ENCODE data around the gene SLC23A2. TPM values are rescaled to one million over a fixed set of nuclear protein-coding genes. Genes with fewer than 3 reads are reported as not detected.
"Not testable (repeated sequence)": the region's sequence is repeated elsewhere in the genome, so short reads cannot be mapped to it uniquely, and the experiment has no call there.

SLC23A2 gene
- total RNA-seq, 1 donor from 2014 or later = 79.8 TPM

DNA sequence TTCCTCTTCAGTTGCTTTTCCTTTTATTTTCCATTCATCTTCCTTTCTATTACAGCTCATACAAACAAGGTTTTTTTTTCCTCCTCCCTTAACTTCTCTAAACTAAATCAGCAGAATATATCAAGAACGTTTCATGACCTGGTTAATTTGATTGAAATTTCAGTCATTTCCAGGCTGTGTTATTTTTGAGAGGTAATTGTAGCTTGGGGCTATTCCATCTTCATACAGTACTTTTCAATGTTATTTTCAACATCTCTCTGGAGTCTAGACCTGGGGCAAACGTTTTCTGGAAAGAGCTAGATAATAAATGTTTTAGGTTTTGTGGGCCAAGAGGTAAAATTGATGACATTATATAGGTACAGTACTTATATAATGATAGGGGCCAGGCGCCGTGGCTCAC is 4.0 kb upstream of the SLC23A2 start:
- ChIA-PET POLR2A (no interaction called here), CTCF (interaction anchor here (1.2 kb wide), 1 partner anchor 50 kb away, joined by 3 read pairs; no protein-coding TSS in a partner anchor)
- DNase-seq (no peak), ATAC-seq (ENCODE audit: low read depth) (no peak)
- Mint-ChIP-seq H3K27me3 (no peaks in the 10 kb centered on the region), H3K27ac (no peak overlapping the region), H3K9me3 (no peaks in the 10 kb centered on the region), H3K4me3 (no peak overlapping the region), H3K4me1 (peaks cover 27% of the 10 kb centered on the region), H3K36me3 (ENCODE audit: low read depth) (peaks cover 7% of the 10 kb centered on the region)
- TF ChIP-seq, protein P1, sequence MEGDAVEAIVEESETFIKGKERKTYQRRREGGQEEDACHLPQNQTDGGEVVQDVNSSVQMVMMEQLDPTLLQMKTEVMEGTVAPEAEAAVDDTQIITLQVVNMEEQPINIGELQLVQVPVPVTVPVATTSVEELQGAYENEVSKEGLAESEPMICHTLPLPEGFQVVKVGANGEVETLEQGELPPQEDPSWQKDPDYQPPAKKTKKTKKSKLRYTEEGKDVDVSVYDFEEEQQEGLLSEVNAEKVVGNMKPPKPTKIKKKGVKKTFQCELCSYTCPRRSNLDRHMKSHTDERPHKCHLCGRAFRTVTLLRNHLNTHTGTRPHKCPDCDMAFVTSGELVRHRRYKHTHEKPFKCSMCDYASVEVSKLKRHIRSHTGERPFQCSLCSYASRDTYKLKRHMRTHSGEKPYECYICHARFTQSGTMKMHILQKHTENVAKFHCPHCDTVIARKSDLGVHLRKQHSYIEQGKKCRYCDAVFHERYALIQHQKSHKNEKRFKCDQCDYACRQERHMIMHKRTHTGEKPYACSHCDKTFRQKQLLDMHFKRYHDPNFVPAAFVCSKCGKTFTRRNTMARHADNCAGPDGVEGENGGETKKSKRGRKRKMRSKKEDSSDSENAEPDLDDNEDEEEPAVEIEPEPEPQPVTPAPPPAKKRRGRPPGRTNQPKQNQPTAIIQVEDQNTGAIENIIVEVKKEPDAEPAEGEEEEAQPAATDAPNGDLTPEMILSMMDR (IDR thresholded peaks at IDR 0.05) = no peak
- intact Hi-C loops (cut with micrococcal nuclease) = no loop called here

DNA sequence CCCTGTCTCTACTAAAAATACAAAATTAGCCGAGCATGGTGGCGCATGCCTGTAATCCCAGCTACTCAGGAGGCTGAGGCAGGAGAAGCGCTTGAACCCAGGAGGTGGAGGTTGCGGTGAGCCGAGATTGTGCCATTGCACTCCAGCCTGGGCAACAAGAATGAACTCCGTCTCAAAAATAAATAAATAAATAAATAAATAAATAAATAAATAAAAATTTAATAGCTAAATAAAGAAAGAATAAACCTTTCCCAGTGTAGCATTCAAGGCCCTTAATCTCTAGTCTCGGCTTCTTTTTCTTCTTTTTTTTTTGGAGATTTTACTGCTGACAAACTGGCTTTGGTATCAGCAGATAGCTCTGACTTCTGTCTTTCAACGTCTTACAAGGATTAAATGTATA is 3.5 kb upstream of the SLC23A2 start:
- H3K4me3 Mint-ChIP-seq; ATAC-seq (ENCODE audit: low read depth); H3K27ac Mint-ChIP-seq; H3K36me3 Mint-ChIP-seq (ENCODE audit: low read depth); DNase-seq; H3K27me3 Mint-ChIP-seq; POLR2A ChIA-PET; H3K9me3 Mint-ChIP-seq; intact Hi-C loops (cut with micrococcal nuclease): not testable (repeated sequence)
- H3K4me1 Mint-ChIP-seq = peaks cover 30% of the 10 kb centered on the region
- CTCF ChIA-PET = interaction anchor here (1.2 kb wide), 1 partner anchor 50 kb away, joined by 3 read pairs; no protein-coding TSS in a partner anchor

DNA sequence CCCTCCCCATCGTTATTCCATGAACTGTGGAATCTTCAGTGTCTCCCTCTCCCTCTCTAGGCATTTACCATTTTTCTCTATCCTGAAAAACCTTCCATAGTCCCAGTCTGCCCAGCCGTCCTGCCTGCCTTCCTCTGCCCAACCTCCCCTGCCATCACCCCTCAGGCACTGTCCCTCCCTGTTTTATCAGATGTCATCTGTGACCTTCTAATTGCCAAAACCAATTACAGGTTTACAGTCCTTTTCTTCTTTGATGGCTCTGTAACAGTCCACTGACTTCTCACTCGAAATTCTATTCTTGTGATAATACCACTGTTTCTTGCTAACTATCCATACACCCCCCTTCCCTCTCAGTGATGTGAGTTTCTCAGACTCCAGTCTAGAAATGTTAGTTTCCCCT is 2.3 kb upstream of the SLC23A2 start:
- Mint-ChIP-seq H3K36me3 (ENCODE audit: low read depth) (peaks cover 8% of the 10 kb centered on the region), H3K27ac (peak overlapping the region; percentile 43), H3K9me3 (no peaks in the 10 kb centered on the region), H3K27me3 (no peaks in the 10 kb centered on the region), H3K4me3 (peak overlapping the region; percentile 33), H3K4me1 (peaks cover 32% of the 10 kb centered on the region)
- TF ChIP-seq, protein P1 (IDR thresholded peaks at IDR 0.05) = no peak
- DNase-seq = no peak
- ChIA-PET POLR2A (no interaction called here), CTCF (no interaction called here)
- no peak for ATAC-seq (ENCODE audit: low read depth)
- intact Hi-C loops (cut with micrococcal nuclease) = no loop called here

DNA sequence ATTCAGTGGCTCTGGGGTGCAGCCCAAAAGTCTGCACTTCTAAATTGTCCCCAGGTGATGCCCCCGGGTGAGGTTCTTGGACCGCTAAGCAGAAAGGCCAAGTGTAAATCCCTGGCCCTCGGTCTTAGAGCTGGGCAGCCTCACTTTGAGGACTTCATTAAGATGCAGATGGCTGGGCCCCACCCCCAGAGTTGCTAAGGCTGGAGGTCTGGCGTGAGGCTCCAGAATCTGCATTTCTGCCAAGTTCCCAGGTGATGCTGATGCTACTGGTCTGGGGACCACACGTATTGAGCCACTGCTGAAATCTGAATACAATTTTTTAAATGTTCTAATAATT is 735 bp upstream of the SLC23A2 start:
- intact Hi-C loops (cut with micrococcal nuclease) = no loop called here
- DNase-seq (no peak), ATAC-seq (ENCODE audit: low read depth) (peak; percentile 2)
- ChIA-PET CTCF (interaction anchor here (4.1 kb wide), 1 partner anchor 98 kb away, joined by 16 read pairs; no protein-coding TSS in a partner anchor), POLR2A (no interaction called here)
- H3K9me3 Mint-ChIP-seq = no peaks in the 10 kb centered on the region
- TF ChIP-seq, protein P1 (IDR thresholded peaks at IDR 0.05) = no peak
- peak overlapping the region; percentile 92 for H3K27ac Mint-ChIP-seq
- H3K4me3 Mint-ChIP-seq = peak overlapping the region; percentile 98
- H3K27me3 Mint-ChIP-seq = no peaks in the 10 kb centered on the region
- H3K36me3 Mint-ChIP-seq (ENCODE audit: low read depth) = peaks cover 8% of the 10 kb centered on the region
- peaks cover 39% of the 10 kb centered on the region for H3K4me1 Mint-ChIP-seq

DNA sequence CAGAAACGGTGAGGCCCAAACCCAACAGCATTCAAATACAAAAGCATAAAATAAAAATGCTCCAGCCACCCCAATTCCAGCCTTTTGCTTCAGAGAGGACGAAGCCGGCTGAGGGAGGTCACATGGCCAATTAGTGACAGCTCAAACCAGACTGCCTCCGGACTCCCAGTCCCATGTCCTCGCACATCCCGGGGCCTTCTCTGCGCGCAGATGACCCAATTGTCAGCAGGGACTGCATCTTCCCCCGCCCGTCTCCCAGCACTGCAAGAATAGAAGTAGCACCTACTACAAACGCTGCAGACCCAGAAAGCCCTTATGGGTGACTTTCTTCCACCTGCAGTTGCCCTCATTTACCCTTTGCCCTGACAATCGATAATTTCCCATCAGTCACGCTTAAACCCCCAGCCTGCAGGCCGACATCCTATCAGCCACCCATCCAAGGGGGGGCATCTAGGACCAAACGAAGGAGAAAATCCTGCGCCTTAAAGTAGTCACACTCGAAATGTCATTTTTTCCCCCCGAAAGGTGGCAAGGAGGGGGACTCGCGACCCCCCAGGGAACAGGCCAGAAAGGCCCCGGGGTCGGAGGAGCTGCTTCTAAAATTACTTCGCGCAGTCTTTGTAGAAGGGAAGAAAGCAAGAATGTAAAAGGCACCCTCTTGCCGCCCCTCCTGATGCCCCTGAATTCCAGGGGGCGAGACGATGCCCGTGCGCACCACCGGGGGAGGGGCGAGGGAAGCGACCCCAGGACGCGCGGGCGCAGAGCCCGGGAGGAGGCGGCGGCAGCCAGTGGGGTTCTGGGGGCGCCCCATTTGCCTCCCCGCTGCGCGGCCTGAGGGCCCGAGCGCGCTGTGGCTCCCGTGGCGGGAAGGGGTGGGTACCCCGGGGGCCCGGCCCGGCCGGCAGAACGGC is 792 bp downstream of the SLC23A2 start:
- peak overlapping the region; percentile 89 for H3K27ac Mint-ChIP-seq
- TF ChIP-seq, protein P1 (IDR thresholded peaks at IDR 0.05) = no peak
- ChIA-PET CTCF (interaction anchor here (1.5 to 4.1 kb wide), 3 partner anchors 43 to 100 kb away, joined by 4 to 16 read pairs (median 5); no protein-coding TSS in a partner anchor), POLR2A (interaction anchor here (1.0 to 4.0 kb wide), 7 partner anchors 10 to 188 kb away, joined by 3 to 30 read pairs (median 6); no protein-coding TSS in a partner anchor)
- H3K4me3 Mint-ChIP-seq = peak overlapping the region; percentile 94
- no peaks in the 10 kb centered on the region for H3K9me3 Mint-ChIP-seq
- intact Hi-C loops (cut with micrococcal nuclease) = loop anchor here (1.0 to 2.0 kb wide), 5 partner anchors 42 to 126 kb away; no protein-coding TSS in a partner anchor
- peaks cover 8% of the 10 kb centered on the region for H3K36me3 Mint-ChIP-seq (ENCODE audit: low read depth)
- DNase-seq (peak; percentile 42), ATAC-seq (ENCODE audit: low read depth) (peak; percentile 21)
- H3K27me3 Mint-ChIP-seq = no peaks in the 10 kb centered on the region
- peaks cover 52% of the 10 kb centered on the region for H3K4me1 Mint-ChIP-seq
